Karpas-422 (cell line): ENCODE data around the gene R3HCC1L. TPM values are rescaled to one million over a fixed set of nuclear protein-coding genes. Genes with fewer than 3 reads are reported as not detected.
"Not testable (repeated sequence)": the region's sequence is repeated elsewhere in the genome, so short reads cannot be mapped to it uniquely, and the experiment has no call there.

Experiments used
- DNase-seq: peaks from one replicate; pipeline ENCODE4 v3.0.0-alpha.2; 2015
- H2AFZ ChIP-seq: fragments of 200-600 bp; sonication (generic); 2 replicates; pipeline ENCODE4 v1.6.1; 2014; ENCODE audit warnings: antibody characterized with exemption, low read length, mixed read lengths
- H3K27ac ChIP-seq: fragments of 200-600 bp; sonication (generic); 2 replicates; pipeline ENCODE4 v1.5.1; 2014; ENCODE audit warnings: mild to moderate bottlenecking, low read length, moderate library complexity
- H3K27me3 ChIP-seq: fragments of 200-600 bp; sonication (generic); 2 replicates; pipeline ENCODE4 v1.6.1; 2014; ENCODE audit warnings: low read length, mixed read lengths
- H3K36me3 ChIP-seq: fragments of 200-600 bp; sonication (generic); 2 replicates; pipeline ENCODE4 v1.6.1; 2014; ENCODE audit warnings: low read length, mixed read lengths; ENCODE audit not compliant: insufficient read depth
- H3K4me1 ChIP-seq: fragments of 200-600 bp; sonication (generic); 2 replicates; pipeline ENCODE4 v1.6.1; 2014; ENCODE audit warnings: mild to moderate bottlenecking, low read length, mixed read lengths
- H3K4me2 ChIP-seq: fragments of 200-600 bp; sonication (generic); 2 replicates; pipeline ENCODE4 v1.6.1; 2014; ENCODE audit warnings: low read length, low read depth, mild to moderate bottlenecking; ENCODE audit not compliant: poor library complexity, severe bottlenecking
- H3K4me3 ChIP-seq: fragments of 200-600 bp; sonication (generic); 2 replicates; pipeline ENCODE4 v1.5.1; 2014; ENCODE audit warnings: mild to moderate bottlenecking, antibody characterized with exemption, low read length, mixed read lengths
- H3K79me2 ChIP-seq: fragments of 200-600 bp; sonication (generic); 2 replicates; pipeline ENCODE4 v1.6.1; 2014; ENCODE audit warnings: mild to moderate bottlenecking, low read length, mixed read lengths
- H3K9ac ChIP-seq: fragments of 200-600 bp; sonication (generic); 2 replicates; pipeline ENCODE4 v1.6.0; 2014; ENCODE audit warnings: low read length
- H3K9me2 ChIP-seq: fragments of 200-600 bp; sonication (generic), shearing (Covaris generic); replicated peaks from 2 replicates; pipeline ENCODE4 v1.6.0; 2014; ENCODE audit warnings: mild to moderate bottlenecking, low read length, moderate library complexity; ENCODE audit not compliant: insufficient read depth
- H3K9me3 ChIP-seq: fragments of 300-700, 200-600 bp; sonication (generic); 2 replicates; pipeline ENCODE4 v1.6.1; 2014; ENCODE audit warnings: low read length, mixed read lengths
- H4K20me1 ChIP-seq: fragments of 200-600 bp; sonication (generic); 2 replicates; pipeline ENCODE4 v1.6.1; 2014; ENCODE audit warnings: mild to moderate bottlenecking, antibody characterized with exemption, low read length, low read depth; ENCODE audit not compliant: insufficient read depth
- total RNA-seq: library from RNA; depleted of rRNA; stranded (reverse); fragments of >200 nt; shearing (Covaris generic); gene quantifications from 2 replicates; pipeline ENCODE4 v1.2.3, GENCODE V29; 2014; ENCODE audit warnings: low replicate concordance

The R3HCC1L gene
- total RNA-seq, 1 experiment from 2014 or later = 13.3 TPM

- Histone ChIP-seq H3K27me3 (no peaks in the 10 kb centered on the region), H3K27ac (no peak overlapping the region), H3K9me2 (no peaks in the 10 kb centered on the region), H4K20me1 (no peaks in the 10 kb centered on the region), H2AFZ (no peak overlapping the region), H3K4me2 (no peak overlapping the region), H3K4me1 (no peaks in the 10 kb centered on the region), H3K9ac (no peak overlapping the region), H3K4me3 (no peak overlapping the region), H3K9me3 (no peaks in the 10 kb centered on the region), H3K36me3 (no peaks in the 10 kb centered on the region), H3K79me2 (no peaks in the 10 kb centered on the region)
- no peak for DNase-seq
Observed at GRCh38 chr10:98110356-98110755, 24.1 kb upstream of the R3HCC1L start.

GRCh38 chr10:98115031-98115787, 19.2 kb upstream of the R3HCC1L start:
- H3K4me2 ChIP-seq = no peak overlapping the region
- no peak for DNase-seq
- no peaks in the 10 kb centered on the region for H3K9me2 ChIP-seq
- H3K27me3 ChIP-seq = no peaks in the 10 kb centered on the region
- no peaks in the 10 kb centered on the region for H3K36me3 ChIP-seq
- no peaks in the 10 kb centered on the region for H4K20me1 ChIP-seq
- no peaks in the 10 kb centered on the region for H3K4me1 ChIP-seq
- H3K27ac ChIP-seq = no peak overlapping the region
- H3K79me2 ChIP-seq = no peaks in the 10 kb centered on the region
- no peak overlapping the region for H3K4me3 ChIP-seq
- no peak overlapping the region for H2AFZ ChIP-seq
- H3K9me3 ChIP-seq = no peaks in the 10 kb centered on the region
- H3K9ac ChIP-seq = no peak overlapping the region

DNA sequence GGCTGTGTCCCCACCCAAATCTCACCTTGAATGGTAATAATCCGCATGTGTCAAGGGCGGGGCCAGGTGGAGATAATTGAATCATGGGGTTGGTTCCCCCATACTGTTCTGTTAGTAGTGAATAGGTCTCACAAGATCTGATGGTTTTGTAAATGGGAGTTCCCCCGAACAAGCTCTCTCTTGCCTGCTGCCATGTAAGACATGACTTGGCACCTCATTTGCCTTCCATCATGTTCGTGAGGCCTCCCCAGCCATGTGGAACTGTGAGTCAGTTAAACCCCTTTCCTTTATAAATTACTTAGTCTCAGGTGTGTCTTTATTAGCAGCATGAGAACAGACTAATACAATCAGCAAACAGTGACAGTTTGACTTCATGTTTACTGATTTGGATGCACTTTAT, 14.6 kb upstream of the R3HCC1L start:
- Histone ChIP-seq H3K4me2 (no peak overlapping the region), H4K20me1 (no peaks in the 10 kb centered on the region), H3K36me3 (no peaks in the 10 kb centered on the region), H3K9me3 (no peaks in the 10 kb centered on the region), H3K4me3 (no peak overlapping the region), H3K9me2 (no peaks in the 10 kb centered on the region), H3K4me1 (no peaks in the 10 kb centered on the region), H3K79me2 (no peaks in the 10 kb centered on the region), H3K27ac (no peak overlapping the region), H3K9ac (no peak overlapping the region), H2AFZ (no peak overlapping the region), H3K27me3 (no peaks in the 10 kb centered on the region)
- DNase-seq = no peak

DNA sequence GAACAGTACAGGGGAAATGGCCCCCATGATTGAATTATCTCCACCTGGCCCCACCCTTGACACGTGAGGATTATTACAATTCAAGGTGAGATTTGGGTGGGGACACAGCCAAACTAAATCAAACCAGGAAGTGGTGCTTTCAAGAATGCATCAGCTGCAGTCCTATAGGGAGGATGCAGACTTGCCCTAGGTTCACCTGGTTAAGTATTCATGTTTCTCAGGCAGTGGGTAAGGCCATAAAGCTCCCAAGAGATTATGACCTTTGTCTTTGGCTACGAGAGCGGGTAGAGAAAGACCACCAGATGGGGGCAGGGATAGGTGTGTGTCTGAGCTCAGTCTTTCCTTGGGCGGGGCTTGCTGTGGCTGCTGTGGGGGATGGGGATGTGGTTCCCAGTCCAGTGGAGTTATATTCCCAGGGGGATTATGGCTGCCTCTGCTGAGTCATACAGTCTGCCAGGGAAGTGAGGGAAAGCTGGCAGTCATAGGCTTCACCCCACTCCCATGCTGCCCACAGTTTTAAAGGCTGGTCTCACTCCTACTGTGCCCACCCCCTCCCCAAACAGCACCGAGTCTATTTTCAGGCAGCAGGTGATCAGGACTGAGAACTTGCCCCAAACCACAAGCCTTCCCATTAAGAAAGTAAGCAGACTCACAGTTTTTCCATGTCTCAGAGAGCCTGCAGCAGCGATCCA, 8.4 kb upstream of the R3HCC1L start:
- Histone ChIP-seq H3K36me3 (no peaks in the 10 kb centered on the region), H3K9ac (no peak overlapping the region), H2AFZ (no peak overlapping the region), H3K27ac (no peak overlapping the region), H3K79me2 (no peaks in the 10 kb centered on the region), H3K4me3 (no peak overlapping the region), H3K4me2 (no peak overlapping the region), H3K9me3 (no peaks in the 10 kb centered on the region), H4K20me1 (no peaks in the 10 kb centered on the region), H3K9me2 (no peaks in the 10 kb centered on the region), H3K4me1 (no peaks in the 10 kb centered on the region), H3K27me3 (no peaks in the 10 kb centered on the region)
- no peak for DNase-seq

DNA sequence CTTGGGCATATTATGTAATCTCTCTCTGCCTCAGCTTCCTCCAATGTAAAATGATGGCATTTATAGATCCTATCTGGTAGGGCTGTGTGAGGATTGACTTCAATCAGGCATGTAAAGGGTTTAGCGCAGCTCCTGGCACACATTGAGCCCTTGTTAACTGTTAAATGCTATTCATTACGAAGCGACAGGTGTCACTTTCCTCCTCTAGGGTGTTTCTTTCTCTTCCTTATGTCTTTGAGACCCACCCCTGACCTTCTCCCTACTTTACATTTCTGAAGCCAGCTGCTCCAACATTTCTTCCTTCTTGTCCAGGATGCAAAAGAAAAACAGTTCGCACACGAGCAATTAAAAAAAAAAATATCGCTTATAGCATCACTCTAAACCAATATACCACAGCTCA, 5.7 kb upstream of the R3HCC1L start:
- no peak overlapping the region for H3K4me2 ChIP-seq
- DNase-seq = no peak
- H4K20me1 ChIP-seq = no peaks in the 10 kb centered on the region
- H3K4me1 ChIP-seq = peaks cover 12% of the 10 kb centered on the region
- no peaks in the 10 kb centered on the region for H3K9me3 ChIP-seq
- no peaks in the 10 kb centered on the region for H3K27me3 ChIP-seq
- no peak overlapping the region for H3K27ac ChIP-seq
- no peaks in the 10 kb centered on the region for H3K79me2 ChIP-seq
- no peak overlapping the region for H3K4me3 ChIP-seq
- H3K9ac ChIP-seq = no peak overlapping the region
- no peak overlapping the region for H2AFZ ChIP-seq
- H3K9me2 ChIP-seq = no peaks in the 10 kb centered on the region
- no peaks in the 10 kb centered on the region for H3K36me3 ChIP-seq

- H4K20me1 ChIP-seq = no peaks in the 10 kb centered on the region
- H3K9ac ChIP-seq = no peak overlapping the region
- no peak overlapping the region for H3K4me3 ChIP-seq
- H2AFZ ChIP-seq = no peak overlapping the region
- H3K27me3 ChIP-seq = no peaks in the 10 kb centered on the region
- peaks cover 26% of the 10 kb centered on the region for H3K4me1 ChIP-seq
- no peak for DNase-seq
- peaks cover 20% of the 10 kb centered on the region for H3K79me2 ChIP-seq
- no peaks in the 10 kb centered on the region for H3K36me3 ChIP-seq
- H3K4me2 ChIP-seq = no peak overlapping the region
- H3K27ac ChIP-seq = no peak overlapping the region
- H3K9me3 ChIP-seq = no peaks in the 10 kb centered on the region
- no peaks in the 10 kb centered on the region for H3K9me2 ChIP-seq
Observed at GRCh38 chr10:98131619-98132018, 2.8 kb upstream of the R3HCC1L start.

DNA sequence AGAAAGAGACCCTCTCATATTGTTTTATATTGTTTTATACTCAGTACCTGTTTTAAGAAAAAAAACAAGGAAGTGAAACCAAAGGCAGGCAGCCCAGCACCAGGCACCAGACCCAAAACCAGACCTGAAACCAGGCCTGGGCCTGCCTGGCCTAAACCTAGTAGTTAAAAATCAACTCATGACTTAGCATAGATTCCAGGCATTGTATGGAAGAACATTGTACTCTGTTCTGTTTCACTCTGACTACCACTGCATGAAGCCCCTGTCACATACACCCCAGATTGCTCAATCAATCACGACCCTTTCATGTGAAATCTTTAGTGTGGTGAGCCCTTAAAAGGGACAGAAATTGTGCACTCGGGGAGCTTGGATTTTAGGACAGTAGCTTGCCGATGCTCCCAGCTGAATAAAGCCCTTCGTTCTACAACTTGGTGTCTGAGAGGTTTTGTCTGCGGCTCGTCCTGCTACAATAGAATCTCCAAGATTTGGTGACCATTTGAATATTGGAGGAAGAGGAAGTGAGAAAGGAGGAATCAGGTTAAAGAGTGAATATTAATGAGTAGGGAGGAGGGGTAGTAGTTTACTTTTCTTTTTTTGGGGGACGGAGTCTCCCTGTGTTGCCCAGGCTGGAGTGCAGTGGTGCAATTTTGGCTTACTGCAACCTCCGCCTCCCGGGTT, 1.2 kb upstream of the R3HCC1L start:
- H3K79me2 ChIP-seq = peaks cover 36% of the 10 kb centered on the region

GRCh38 chr10:98134117-98134430, 383 bp upstream of the R3HCC1L start:
- H3K4me3 ChIP-seq = peak overlapping the region; percentile 89; the same call in 1 of the 2 replicates
- H3K4me1 ChIP-seq = peaks cover 28% of the 10 kb centered on the region
- peaks cover 44% of the 10 kb centered on the region for H3K79me2 ChIP-seq
- H3K9me3 ChIP-seq = no peaks in the 10 kb centered on the region
- peak overlapping the region; percentile 84 for H3K4me2 ChIP-seq
- peak overlapping the region; percentile 76; the same call in 1 of the 2 replicates for H2AFZ ChIP-seq
- no peaks in the 10 kb centered on the region for H4K20me1 ChIP-seq
- H3K36me3 ChIP-seq = no peaks in the 10 kb centered on the region
- peak overlapping the region; percentile 17; the same call in 1 of the 2 replicates for H3K9ac ChIP-seq
- no peaks in the 10 kb centered on the region for H3K27me3 ChIP-seq
- DNase-seq = no peak
- H3K9me2 ChIP-seq = no peaks in the 10 kb centered on the region
- peak overlapping the region; percentile 91 for H3K27ac ChIP-seq

More for the DNA sequence above, 1.2 kb upstream of the R3HCC1L start:
- not testable (repeated sequence) for H3K9me2 ChIP-seq, H3K36me3 ChIP-seq, H3K9me3 ChIP-seq, H3K27me3 ChIP-seq, H4K20me1 ChIP-seq
- Histone ChIP-seq H3K9ac (peak overlapping the region; percentile 54), H3K4me2 (peak overlapping the region; percentile 84), H3K4me1 (peaks cover 26% of the 10 kb centered on the region), H3K27ac (peak overlapping the region; percentile 91), H2AFZ (peak overlapping the region; percentile 28; the same call in 1 of the 2 replicates), H3K4me3 (peak overlapping the region; percentile 89; the same call in 1 of the 2 replicates)
- peak; percentile 70 for DNase-seq
